Measurements from ENCODE around the gene SPI1.
"Not testable (repeated sequence)": the region's sequence is repeated elsewhere in the genome, so short reads cannot be mapped to it uniquely, and the experiment has no call there.

Gene SPI1

DNA sequence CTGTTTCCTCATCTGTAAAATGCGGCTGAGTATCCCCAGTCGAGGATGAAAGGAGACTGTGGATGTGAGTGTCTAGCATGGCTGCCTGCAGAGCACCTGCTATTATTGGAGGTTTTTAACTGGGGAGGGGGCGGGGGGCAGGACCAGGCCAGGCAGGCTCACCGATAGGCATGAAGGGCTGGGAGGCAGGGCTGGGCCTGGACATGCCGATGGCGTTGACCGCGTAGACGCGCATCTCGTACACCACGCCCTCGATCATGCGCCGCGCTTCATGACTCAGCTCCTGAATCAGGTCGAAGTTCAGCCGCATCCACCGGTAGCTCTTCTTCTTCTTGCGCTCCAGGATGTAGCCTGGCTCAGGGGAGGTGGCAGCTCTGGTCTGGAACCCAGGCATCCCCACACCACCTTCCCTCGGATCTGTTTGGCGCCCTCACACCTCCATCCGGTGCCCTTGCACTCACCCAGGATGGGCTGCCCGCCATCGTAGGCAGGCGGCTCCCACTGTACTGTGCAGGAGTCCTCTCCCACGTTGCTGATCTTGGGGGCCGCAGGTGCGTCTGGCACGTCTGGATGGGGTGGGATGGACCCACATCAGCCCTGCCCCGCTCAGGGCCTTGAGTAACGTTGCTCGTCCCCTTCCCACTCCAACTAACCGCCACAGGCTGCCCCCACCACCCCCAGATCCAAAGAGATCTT is 41.0 kb downstream of the SPI1 start:
- FAIRE-seq, result no peak

DNA sequence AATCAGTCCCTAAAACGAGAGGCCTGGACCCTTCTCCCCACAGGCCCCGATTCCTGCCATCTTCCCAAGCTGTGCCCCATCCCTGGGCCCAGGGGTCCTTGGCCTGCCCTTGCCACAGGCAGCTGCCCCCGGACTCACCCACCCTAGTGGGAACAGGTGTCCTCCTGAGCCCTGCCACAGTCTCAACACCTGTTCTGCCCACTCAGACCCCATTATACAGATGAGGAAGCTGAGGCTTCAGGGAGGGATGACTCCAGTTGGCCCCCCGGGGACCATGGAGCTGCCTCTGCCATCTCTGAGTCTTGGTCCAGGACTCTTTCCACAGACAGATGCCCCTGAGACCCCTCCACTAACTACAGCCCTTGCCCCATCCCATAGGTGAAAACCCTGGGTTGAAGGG is 41.8 kb downstream of the SPI1 start:
- no peak for FAIRE-seq

DNA sequence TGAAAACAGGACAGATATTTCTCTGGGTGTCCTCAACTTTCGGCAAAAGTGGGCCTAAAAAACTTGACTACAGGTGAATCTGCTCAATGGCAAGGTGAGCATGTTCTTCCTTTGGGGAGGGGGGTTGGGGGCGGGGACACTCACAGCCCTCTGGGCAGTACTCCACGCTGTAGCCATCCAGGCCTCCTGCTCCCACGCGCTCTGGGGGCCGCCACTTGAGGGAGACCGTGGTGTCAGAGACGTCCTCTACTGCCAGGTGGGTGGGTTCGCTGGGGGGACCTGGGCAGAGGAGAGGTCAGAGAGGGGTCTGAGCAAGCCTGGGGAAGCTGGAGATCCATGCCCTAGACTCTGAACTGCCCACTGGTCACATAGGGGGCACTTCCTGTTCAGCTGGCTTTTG is 42.6 kb downstream of the SPI1 start:
- no peak for FAIRE-seq

DNA sequence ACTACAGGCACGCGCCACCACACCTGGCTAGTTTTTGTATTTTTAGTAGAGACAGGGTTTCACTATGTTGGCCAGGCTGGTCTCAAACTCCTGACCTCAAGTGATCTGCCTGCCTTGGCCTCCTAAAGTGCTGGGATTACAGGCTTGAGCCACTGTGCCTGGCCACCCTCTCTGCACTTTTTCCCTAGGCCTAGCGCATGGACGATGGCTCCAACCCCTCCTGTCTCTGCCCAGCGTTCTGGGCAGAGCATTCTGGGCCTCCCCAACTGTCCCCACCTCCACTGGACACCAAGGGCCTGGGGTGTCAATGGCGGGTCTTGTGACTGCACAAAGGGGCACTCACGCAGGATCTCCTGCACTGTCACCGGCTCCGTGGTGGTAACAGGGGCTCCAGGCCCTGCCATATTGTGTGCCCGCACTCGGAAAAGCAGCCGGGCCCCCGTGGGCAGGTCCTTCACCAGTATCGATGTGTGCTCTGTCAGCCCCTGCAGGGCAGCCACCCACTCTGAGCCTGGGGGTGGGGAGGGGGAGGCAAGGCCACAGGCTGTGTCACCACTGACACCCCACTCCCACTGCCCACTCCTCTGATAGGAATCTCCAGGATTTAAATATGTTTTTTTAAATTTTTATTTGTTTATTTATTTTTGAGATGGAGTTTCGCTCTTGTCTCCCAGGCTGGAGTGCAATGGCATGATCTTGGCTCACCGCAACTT is 43.5 kb downstream of the SPI1 start:
- FAIRE-seq, result not testable (repeated sequence)

DNA sequence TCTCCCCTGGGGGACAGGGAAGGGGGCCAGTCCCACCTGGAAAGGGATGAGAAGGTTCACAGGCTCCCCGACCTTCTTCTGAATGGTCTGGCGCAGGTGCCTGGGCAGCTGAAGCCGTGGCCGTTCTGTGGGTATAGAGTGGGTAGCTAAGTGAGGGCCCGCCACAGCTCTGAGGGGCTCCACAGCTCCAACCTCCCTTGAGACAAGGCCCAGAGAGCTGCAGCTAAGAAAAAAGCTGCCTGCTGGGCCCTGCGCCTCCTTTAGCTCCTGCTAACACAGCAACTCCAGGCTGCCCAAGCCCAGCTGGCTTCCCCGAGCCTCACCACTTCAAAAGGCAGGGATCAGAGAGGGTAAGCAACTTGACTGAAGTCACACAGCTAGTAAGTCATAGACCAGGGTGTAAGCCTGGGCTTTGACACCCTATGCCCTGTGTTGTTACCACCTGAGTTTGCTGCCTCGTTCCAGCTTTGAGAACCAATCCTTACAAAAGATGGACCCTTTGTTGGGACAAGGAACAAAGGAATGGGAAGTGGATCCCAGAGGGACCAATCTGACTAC is 44.4 kb downstream of the SPI1 start:
- FAIRE-seq, result no peak

DNA sequence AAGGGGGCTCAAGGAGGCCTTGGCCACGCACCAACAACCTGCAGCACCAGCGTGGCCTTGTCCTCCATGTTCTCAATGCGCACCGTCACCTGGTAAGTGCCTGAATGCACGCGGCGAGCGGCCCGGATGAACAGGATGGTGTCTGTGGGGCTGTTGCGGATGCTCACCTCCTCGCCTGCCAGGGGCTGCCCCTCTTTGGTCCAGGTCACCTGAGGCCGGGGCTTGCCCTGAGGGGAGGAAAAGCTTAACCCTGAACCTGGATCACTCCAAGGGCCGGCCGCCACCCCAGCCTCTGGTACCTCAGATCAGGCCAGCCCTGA is 44.9 kb downstream of the SPI1 start:
- no peak for FAIRE-seq

DNA sequence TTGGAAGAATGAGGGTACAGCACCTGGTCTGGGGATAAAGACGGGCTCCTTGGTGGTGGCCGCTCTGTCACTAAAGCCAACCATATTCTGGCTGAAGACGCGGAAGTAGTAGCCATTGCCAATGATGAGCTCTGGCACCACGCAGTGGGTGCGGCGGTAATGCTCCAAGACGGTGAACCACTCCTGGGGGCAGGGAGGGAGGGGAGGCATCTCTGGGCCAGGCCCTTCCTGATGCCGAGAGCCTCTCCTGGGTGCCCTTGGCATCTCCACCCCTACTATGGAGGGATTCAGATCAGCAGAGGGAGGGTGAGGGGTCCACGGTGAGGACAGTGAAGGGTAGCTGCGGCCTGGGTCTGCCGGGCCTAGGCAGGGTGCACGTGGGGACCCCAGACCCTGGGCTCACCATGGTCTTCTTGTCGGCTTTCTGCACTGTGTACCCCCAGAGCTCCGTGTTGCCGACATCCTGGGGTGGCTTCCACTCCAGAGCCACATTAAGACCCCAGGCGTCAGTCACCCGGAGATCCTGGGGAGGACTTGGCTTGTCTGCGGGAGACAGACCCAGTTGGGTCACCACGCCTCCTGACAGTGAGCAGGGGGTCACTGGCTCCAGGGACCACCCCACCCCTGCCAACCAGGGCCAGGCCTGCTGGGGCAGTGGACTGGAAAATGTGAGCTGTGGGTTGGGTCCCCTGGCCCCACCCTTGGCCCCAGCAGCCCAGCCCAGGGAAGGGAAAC is 45.4 kb downstream of the SPI1 start:
- FAIRE-seq, result no peak

DNA sequence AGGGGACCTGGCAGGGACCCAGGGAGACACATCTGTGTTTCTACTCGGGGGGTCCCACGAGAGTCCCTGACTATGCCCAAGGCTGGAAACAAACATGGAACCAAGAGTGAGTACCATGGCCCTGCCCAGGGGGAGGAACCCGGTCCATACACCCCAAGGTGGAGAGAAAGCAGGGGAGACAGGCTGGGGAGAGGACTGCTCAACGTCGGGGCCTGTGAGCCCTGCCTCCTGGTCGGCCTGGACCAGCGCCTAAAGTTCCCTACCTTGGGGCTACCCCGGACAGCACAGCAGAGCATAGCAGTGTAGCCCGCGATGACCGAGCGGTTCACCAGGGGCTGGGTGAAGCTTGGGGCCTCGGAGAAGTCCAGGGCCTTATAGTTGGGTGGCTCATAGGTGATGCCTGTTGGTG is 46.0 kb downstream of the SPI1 start:
- FAIRE-seq, result no peak

DNA sequence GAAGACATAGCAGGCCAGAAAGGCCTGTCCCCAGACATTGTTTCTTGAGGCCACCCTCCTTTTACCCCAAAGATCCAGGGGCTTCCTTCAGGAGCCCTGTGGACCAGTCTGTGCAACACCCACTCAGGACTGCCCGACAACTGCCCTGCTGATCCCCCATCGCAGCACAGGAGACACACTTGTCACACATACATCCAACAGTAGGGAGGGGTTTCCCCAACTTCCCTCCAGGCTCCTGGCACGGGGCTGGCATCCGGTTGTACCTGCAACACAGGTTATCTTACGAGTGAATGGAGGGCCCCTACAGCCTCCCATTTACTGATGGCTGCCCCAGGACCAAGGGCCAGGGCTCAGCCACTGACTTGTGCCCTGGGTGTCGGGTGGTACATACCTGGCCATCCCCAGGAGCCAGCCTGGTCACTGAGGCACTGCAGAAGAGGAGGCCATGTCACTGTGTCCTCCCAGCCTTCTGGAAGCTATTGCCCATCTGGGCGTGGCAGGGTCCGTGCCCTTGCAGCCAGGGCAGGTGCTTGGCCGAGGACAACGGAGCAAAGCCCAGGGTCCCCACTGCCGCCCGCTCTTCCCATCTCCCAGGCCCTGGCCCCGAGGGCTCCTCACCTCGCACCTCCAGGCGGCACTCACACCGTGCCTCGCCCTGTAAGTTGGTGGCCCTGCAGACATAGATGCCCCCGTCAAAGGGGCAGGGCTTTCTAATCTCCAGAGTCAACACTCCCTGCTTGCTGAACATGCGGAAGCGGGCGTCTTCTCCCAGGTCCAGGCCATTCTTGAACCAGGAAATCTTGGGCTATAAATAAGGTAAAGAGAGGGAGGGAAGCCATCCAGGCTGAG is 46.7 kb downstream of the SPI1 start:
- no peak for FAIRE-seq

DNA sequence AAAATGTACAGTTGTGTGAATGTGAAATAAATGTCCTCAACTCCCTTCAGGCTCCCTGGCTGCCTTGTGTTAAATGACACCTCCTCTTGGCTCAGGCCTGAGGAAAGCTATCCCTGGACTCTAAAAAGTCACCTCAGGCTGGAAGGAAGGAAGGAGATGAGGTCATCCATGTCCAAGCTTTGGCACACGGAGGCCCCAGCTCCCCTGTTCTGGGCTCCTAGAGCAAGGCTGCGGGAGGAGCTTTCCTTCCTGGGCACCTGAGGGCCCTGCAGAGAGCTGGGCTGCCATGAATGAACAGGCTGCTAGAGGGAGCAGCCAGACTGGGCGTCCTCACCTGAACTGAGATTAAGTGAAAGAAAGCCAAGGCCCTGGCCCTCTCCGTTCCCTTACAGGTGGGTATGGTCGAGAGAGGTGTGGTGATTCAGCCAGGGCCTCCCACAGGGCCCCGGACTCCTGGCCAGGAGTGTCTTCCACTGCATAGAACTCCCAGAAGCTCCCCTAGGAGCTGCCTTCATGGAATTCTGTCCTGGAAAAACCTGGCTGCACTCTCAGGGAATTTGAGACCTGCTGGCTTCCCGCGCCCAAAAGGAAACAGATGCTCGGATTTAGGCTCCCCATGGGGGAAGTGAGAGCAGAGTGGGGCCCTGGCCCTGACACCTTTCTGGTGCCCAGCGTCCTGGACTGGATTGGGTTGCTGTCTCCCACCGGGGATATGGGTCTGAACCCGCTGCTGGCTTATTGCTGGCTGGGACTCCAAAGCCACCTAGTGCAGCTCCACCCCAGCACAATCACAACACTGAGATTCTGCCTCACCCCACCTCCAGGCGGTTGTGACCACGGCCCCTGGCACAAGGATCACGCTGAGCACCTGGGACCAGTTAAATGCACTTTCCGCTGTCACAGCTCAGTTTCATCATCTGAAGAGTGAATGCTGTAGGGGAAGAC is 48.1 kb downstream of the SPI1 start:
- FAIRE-seq, result no peak

DNA sequence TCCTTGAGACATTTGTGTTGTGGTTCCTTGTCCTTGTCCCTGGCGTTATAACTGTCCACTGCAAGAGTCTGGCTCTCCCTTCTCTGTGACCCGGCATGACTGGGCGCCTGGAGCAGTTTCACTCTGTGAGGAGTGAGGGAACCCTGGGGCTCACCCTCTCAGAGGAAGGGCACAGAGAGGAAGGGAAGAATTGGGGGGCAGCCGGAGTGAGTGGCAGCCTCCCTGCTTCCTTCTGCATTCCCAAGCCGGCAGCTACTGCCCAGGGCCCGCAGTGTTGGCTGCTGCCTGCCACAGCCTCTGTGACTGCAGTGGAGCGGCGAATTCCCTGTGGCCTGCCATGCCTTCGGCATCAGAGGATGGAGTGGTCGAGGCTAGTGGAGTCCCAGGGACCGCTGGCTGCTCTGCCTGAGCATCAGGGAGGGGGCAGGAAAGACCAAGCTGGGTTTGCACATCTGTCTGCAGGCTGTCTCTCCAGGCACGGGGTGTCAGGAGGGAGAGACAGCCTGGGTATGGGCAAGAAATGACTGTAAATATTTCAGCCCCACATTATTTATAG is 48.8 kb downstream of the SPI1 start:
- FAIRE-seq, result no peak

DNA sequence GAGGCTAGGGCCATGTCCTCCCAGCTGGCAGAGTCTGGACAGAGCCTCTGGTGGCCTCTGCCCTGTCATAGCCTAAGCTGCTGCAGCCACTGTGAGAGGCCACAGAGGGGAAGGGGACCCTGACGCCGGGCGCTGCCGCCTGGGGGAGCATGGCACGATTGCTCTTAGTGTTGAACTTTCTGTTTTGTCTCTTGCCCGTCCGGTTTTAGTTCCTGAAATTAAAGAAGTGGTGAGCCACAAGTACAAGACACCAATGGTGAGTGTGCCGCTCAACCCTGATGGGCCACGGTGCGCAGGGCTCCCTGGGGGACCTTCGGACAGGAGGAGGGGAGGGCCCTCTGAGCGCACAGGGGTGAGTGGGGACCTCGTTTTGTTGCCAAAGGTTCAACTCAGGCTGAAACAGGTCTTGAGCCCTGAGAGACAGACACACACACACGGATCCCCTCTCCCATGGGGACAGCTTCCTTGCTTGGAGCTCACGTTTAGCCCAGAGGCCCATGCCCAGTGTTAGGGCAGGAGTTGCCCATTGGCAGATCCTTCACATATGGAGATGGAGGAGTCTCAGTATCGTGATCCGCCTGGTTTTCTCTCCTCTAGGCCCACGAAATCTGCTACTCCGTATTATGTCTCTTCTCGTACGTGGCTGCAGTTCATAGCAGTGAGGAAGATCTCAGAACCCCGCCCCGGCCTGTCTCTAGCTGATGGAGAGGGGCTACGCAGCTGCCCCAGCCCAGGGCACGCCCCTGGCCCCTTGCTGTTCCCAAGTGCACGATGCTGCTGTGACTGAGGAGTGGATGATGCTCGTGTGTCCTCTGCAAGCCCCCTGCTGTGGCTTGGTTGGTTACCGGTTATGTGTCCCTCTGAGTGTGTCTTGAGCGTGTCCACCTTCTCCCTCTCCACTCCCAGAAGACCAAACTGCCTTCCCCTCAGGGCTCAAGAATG is 49.6 kb downstream of the SPI1 start:
- no peak for FAIRE-seq

DNA sequence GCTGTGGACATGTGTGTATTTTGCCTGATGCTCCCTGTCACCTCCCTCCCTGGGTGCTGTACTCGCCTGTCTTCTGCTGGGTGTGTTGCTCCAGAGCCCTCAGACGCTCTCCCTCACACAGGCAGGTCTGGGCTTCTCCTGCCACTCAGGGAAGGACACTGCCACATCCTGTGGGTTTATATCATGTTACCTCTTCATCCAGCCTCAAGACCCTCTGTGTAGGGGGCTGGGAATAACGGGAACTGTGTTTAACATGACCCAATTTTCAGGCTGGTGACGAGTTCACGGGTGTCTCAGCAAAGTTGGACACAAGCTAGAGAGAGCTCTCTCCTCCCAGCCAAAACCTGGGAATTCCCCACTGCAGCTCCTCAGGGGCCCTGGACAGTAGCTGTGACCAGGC is 50.4 kb downstream of the SPI1 start:
- FAIRE-seq, result no peak

DNA sequence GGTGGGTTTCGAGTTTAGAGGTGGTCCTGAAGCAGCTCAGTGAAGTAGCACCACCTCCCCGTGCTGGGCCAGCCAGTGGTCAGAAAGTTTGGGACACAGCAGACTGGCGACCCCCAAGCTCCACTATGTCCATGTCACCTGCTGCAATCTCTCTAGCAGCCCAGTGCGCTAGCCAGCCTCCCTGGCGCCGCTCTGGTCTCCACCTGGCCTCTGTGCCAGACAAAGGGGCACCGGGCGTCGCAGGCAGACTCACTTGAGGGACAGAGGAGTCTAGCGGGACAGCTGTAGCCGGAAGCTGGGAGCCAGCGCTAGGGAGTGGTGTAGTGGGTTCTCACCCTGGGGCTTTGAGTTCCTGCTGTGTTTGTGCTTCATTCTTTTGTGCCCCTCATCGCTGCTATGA is 51.3 kb downstream of the SPI1 start:
- FAIRE-seq, result no peak

DNA sequence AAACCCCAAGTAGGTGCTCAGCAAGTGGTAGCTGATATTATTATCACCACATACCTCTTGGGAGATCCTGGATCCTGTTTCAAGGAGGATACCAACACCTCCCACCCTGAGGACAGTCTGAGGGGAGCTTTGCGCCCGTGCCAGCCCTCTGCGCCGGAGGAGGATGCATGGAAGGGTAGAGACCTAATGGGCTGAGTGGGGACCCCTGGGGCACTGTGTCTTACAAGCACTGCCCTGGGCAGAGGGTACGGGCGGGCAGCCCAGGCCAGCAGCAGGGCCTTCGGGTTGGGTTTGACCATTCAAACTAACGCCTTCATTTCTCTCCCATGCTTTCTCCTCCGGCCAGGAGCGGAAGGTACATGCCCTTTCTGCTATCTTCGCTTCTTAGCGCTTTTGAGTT is 52.1 kb downstream of the SPI1 start:
- no peak for FAIRE-seq

DNA sequence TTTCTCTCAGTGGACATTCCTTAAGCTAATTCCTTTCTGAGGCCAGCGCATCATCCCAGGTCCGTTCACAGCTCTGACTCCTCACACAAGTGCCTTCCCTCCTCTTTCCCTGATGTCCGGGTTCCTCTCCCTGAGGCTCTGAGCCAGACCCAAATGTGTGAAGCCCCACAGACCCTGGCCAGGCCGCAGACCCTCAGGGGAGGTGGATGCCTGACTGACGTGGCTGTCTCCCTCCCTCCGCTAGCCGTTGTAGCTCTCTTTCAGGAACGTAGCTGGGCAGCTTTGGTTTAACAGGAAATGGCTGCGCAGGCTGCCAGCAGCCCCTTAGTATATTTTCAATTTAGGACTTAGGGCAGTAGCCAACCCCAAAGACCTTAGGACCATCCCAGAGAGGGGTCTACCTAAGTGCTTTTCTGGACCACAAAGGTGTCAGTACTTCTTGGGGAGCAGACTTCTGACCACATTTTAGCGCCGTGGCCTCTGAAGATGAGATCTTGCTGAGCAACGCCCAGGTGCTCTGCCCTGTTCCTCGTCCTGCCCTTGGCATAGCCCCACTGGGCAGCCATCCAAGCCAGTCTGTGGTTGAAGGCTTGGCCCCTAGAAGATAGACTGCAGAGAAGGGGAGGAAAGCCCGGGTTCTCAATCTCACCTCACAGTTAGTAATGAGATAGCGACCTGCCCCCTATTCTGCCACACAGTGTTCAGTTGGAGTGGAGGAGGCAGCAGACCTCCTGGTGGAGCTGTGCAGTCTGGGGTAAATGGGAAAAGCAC is 52.9 kb downstream of the SPI1 start:
- no peak for FAIRE-seq

DNA sequence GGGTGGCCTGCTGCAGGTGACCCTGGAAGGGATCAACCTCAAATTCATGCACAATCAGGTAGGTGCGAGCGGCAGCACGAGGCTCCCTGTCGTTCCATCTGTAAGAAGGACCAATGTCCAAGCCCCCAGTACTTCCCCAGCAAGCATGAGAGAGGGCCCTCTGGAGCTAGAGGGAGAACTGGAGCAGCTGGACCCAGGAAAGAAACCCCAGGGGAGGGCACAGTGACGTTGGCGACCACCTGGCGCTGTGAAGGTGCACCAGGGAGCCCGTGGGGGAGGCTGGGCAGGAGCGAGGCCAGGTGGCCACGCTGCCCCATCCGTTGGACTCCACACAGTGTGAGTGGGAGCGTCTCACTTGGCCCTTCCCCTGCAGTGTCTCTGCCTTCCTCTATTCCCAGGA is 53.8 kb downstream of the SPI1 start:
- no peak for FAIRE-seq

DNA sequence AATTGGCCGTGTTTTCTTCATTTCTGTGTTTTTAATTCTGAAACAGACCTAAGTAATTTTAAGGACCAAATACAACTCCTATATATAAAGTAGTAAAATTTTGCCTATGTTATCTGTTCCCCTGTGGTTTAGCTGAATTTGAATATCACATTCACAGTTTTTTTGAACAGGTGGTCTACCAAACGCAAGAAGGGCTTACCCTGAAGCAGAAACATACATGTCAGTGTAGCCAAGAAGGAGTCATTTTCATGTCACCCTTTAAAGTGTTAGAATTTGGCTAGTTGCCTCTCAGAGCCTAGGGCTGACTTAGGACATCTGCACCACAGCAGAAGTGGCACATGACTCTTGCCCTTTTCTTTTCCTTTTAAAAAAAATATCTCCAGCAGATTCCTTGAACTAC is 60.2 kb downstream of the SPI1 start:
- FAIRE-seq, result no peak

DNA sequence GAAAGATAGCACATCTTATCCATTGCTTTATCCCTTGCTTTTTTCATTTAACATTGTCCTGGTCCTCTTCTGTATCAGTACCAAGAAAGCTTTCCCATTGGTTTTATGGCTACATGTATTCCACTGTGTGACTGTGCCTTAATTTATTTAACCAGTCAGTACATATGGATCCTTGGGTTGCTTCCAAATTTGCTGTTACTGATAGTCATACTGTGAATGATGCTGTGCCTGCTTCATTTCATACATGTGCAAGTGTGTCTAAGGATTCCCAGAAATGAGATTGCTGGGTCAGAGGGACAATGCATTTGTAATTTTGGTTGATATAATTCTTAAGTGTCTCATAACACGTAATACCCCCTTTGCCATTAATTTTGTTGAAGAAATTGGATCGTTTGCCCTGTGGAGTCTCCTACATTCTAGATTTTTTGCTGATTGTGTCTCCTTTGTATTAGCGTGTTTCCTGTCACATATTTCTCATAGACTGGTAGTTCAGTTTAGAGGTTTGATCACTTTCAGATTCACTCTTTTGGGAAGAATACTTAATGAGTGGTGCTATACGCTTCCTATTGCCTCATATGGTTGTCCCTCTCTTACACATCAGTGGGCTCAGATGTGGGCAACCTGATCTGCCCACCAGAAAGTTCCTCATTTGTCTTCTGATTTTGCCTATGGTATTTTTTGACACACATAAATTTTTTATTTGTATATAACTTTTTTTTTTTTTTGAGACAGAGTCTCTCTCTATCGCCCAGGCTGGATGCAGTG is 61.1 kb downstream of the SPI1 start:
- no peak for FAIRE-seq
